T-helper 9 cell (primary cell): ENCODE results near the gene CDH13.

ENCODE experiments used
- DNase-seq: peaks from one replicate; pipeline ENCODE4 v3.0.0-alpha.2; 2020

The CDH13 gene

DNA sequence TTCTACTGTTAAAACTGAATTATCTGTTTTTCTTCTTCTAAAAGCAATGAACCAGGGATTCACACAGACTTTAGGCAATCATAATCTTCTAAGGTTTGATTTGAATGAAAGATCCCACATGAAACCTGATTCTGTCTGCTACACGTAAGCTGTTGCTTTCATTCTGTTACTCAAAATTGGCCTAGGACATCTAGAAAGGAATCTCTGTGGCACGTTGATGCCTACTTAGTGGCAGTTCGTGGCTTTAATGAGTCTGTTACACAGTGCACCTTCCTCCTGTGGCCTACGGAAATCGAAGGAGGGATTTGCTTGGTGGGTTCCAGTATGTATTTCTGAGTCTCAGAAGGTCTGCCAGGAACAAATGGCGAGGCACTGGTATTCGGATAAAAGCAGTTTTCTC lies 691.6 kb downstream of the CDH13 start:
- no peak for DNase-seq

- no peak for DNase-seq
Observed at GRCh38 chr16:83328936-83329335, 702.2 kb downstream of the CDH13 start.

- DNase-seq = no peak
Observed at GRCh38 chr16:83329441-83329840, 702.7 kb downstream of the CDH13 start.

DNA sequence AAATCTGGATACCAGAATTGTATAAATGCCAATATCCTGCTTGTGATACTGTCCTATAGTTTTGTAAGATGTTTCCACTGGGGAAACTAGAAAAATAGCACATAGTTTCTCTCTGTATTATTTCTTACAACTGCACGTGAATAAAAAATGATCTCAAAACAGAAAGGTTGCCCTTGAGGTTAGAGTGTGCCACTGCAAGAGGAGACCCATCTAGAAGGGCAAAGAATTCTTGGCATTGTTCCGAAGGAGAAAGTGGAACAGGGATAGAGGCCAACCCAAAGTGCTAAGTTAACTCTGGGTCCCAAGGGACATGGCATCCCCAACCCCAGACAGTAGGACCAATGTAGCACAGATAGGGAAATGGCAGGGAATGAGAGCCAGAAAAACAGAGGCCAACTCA lies 703.5 kb downstream of the CDH13 start:
- no peak for DNase-seq

GRCh38 chr16:83335076-83335475 lies 708.3 kb downstream of the CDH13 start:
- no peak for DNase-seq

DNA sequence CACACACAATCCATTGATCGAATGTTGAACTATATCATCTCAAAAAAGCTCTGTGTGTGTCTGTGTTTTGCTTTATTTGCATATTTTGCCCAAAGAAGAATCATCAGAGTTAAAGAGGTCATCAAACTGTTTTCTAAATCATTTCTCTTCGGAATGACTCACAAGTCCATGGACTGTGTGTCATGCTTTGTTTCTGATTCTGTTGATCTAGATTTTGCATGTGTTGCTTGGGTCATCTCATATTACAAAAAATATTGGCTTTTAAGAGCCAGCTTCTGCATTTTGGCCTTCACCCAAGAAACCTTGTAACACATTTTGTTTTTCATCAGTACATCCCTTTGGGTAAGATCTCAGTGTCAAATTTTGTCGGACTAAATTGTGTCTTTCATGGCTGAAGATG lies 709.8 kb downstream of the CDH13 start:
- no peak for DNase-seq

GRCh38 chr16:83338138-83338537 lies 711.4 kb downstream of the CDH13 start:
- no peak for DNase-seq

DNA sequence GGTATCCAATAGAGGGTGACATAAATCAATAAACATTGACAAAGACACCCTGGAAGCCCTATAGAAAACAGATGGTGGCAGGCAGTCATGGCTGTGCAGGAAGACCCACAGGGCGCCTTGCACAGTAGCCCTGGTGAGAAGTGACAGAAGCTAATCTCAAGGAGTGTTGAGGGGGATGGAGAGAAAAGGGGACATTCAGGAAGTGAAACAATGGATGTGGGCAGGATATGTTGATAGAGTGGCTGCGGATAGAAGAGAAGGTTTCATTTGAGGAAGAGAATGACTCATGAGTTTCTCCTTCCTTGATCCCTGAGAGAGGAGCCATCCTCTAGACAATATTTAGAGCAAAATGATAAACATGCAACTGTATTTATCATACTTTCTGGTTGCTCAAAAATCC lies 712.2 kb downstream of the CDH13 start:
- DNase-seq = no peak

DNA sequence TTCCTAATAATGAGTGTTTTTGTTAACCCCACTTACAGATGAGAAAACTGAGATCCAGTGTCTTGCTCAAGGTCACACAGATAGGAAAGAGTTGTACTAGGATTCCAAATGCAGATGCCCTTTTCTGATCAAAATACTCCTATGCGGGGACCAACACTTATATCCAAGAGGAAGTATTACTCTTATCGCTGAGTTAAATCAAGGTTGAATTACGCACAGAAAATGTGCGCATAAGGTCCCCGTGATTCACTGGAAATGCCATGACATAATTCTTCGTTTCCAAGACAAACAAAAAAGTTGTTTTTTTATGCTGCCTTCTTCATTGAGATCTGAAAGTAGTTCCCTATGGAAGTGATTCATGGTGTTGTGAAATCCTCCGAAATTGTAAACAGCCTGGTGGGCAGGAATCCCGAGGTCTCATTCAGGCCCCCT lies 717.2 kb downstream of the CDH13 start:
- DNase-seq = no peak

DNA sequence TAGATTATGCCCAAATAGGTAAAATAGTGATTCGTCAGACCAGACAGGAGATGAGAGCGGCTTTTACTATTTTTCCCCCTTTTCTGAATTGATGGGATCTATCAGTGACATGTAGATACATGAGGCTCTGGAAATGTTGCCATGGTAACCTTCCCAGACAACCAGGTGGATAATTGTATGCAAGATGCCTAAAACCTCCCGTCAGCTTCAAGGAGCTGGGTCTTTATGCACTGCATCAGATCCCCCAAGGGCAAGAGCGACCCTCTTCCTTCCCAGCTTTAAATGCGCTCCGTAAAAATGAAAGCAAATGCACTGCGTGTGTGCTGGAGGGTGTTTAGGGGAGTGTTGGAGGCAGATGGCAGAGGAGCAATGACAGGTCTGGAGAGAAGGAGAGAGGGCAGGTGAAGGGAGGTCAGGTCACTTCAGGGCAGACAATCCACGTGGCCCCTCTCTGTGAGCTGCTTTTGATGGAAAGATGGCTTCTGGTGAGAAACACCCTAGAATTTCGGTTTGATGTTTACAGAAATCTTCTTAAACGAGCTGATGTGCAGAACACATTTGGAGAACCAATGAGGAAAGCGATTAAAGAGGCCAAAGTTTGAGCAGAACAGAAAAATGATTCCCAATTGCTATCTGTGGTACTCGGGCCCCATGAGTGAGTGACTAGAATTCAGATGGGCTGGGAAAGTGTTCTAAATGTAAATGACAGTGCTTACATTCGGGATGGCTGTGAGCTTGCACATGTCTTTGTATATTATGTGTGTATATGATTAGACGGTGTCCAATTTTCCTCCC lies 719.3 kb downstream of the CDH13 start:
- no peak for DNase-seq

DNA sequence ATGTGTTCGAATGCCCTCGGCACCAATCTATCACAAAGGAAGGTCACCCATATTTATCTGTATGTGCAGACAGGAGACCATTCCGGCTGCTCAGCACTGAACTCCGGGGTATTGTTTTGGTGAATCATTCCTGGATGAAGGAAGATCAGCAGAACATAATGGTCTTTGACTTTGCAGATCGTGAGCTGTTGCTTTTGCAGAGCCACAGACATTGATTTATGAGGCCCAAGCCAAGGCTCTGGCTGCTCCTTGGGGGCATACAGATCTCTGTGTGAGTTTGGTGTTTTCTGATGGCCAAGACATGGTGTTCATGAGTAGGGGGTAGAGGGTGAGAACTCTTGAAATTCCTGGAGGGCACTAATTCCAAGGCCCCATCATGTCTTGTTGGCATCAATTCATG lies 722.2 kb downstream of the CDH13 start:
- no peak for DNase-seq

GRCh38 chr16:83350481-83350880 lies 723.7 kb downstream of the CDH13 start:
- DNase-seq = no peak

DNA sequence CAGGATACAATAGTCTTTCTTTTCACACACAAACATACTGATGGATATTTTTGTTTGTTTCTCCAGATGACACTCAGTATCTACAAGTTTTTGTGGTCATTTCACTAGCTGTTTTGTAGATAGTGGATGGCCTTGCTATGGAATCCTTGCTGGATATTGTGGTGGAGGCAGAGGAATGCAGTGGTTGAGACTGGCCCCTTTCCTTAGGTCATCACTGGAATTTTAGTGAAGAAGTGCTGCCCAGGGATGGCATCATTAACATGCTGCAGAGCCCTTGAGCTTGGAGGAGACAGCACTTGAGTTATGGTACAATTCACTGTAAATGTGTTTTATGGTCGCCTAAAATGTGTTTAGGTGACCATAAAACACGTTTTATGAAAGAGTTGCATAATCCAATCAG lies 725.1 kb downstream of the CDH13 start:
- no peak for DNase-seq

DNA sequence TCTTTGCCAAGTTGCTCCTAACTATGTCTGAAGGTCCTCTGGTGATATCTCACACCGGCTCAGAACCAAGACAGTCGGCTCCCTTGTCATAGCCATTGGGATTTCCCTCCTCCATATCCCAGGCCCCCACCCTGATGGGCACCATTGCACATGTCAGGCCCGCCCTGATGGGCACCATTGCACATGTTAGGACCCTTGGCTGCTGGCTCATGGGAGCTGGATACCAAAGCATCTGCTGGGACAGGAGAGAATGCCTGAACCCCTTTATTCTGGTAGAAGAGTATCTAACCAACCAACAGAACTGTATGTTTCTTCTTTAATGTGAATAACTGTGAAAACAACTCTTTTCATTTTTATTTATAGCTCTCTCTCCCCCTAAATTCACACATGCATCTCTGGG lies 726.5 kb downstream of the CDH13 start:
- DNase-seq = no peak

- no peak for DNase-seq
Observed at GRCh38 chr16:83354015-83354414, 727.2 kb downstream of the CDH13 start.

DNA sequence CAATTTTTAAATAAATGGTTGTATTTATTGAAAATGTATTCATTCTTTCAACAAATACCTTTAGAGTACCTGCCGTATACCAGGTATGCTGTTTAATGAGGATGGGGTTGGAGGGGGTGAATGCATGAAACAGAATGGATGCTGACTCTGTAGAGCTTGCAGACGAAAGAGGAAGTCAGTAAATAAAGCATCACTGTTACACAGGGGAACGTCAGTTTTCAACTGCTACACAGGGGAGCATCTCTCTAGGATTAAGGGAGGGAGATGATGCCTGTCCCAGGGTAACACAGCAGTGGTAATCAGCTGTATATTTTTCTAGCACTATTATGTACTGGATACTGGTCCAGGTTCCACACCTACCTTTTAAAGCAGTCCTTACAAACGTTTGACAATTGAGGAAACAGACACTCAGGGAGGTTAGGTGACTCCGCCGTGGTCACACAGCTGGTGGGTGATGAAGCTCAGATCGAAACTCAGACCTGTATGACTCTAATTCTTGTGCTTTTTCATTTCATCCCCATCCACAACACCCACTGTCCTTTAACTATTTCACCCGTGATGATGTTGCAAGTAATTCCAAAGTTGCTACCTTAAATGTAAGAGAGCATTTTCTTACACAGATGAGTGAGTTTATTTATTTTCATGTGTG lies 728.9 kb downstream of the CDH13 start:
- DNase-seq = no peak

DNA sequence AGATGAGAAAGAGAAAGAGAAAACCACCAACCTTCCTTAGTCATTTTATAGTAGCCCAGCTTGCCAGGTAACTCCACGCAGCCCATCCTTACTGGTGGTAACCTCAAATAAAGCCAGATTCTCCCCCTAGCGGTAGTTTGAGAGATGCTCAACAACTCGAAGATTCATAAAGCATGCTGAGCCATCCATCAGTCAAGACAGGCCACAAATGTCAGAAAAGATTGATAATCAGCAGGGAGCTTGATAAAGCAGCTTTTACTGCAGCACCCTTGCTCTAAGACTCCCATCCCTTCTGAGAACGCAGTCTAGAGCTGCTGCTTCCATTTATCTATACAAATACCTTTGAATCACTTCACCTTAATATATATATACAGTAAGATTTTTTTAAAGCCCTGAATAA lies 729.5 kb downstream of the CDH13 start:
- DNase-seq = no peak

DNA sequence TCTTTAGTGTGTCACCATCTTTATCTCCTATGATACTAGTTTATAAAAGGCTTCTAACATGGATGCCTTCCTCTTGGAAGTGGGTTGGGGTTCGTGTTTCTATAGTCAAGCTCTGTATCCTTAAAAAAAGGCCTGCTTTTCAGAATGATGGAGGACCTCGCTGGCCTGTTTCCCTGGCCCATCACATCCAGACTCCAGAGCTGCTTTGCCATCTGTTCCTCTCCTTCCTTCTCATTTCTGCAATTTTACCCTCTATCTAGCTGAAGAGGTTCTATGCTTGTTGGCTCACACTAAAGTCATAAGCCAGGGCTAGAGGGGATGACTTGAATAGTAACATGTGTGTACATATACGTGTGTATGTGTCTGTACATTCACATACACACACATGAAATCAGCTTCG lies 730.2 kb downstream of the CDH13 start:
- DNase-seq = no peak

DNA sequence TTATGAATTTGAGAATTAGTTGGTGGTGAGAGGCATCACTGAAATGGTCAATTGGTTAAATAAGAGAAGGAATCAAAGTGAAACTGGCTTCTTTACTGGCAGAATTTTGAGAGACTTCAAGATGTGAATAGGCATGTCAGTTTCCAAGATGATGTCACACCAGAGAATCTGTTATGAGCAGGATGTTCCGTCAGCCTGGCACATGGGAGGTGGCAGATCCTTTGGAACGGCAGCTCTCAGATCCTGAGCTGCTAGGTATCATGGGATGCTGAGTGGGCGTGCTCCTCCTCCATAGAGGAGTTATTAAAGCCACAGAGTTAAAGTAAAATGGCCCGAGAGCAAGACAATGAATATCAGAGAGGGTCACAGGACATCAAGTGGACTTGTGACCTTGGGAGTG lies 736.8 kb downstream of the CDH13 start:
- DNase-seq = no peak

- no peak for DNase-seq
Observed at GRCh38 chr16:83365166-83365565, 738.4 kb downstream of the CDH13 start.

DNA sequence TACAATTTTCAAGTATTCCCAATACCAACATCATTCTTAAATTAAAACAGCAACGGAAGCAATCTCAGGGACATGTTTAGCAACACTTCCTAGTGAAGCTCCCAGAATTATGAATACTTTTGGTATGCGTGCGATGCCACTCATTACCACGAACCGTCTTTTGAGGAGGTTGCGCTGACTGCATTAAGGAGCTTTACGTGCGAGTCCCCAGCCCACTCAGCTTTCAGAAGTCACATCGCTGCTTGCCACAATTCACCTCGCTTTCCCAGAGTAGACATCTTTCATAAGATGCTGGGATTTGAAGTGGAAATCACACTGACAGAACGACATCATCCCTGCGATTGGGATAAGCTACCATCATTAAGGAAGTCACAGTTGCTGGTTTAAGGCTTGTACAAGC lies 739.5 kb downstream of the CDH13 start:
- no peak for DNase-seq

- no peak for DNase-seq
Observed at GRCh38 chr16:83374979-83375378, 748.2 kb downstream of the CDH13 start.

GRCh38 chr16:83389751-83390150 lies 763.0 kb downstream of the CDH13 start:
- DNase-seq = no peak

DNA sequence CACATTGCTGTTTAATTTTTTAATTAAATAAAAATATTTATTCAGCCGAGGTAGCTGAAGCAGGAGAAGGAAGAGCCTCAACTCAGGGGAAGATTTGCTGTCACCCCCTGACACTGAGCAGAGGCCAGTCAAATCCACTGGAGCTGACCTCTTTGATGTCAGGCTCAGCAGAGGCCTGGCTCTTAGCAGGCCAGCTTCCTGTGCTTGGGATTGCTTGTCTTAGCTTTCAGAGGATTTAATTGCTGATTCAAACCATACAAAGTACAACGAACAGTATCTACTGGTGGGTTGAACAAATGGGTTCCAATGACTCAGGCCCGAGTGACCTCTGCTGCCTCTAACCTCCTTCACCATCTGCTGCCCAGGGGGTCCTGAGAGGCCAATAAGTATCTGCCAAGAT lies 764.0 kb downstream of the CDH13 start:
- no peak for DNase-seq

DNA sequence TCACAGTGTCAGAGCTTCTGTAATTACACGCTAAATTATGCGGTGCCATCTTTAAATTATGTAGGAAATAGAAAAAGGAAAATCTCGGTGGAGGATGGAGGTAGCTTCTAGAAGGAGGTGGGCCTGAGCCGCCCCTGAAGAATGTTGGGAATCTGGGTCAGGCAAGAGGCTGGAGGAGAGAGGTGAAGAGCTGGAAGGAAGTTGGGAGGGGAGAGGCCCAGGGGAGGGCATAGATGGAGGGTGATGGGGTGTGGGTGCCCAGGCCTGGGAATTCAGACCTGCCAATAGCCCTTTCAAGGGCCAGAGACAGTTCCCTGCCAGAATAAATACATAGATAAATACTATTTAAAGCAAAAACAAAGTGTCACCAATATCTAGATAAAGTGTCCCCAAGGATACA lies 766.0 kb downstream of the CDH13 start:
- DNase-seq = no peak
